GM18505 (cell line): ENCODE data around the gene FAM210A.
A peak's percentile ranks its signal among the peaks of the same experiment; 100 is the strongest.

Experiments used
- ATAC-seq: cut with Tn5 transposase; IDR thresholded peaks from one replicate; pipeline ENCODE4 v1.9.1; 2021; ENCODE audit not compliant: unreplicated experiment
- POLR2A ChIP-seq: IDR thresholded peaks from 4 replicates; pipeline ENCODE4 v1.6.1; 2011; ENCODE audit warnings: borderline replicate concordance; ENCODE audit not compliant: insufficient read depth, insufficient read length; ENCODE audit errors: extremely low read depth

FAM210A gene

DNA sequence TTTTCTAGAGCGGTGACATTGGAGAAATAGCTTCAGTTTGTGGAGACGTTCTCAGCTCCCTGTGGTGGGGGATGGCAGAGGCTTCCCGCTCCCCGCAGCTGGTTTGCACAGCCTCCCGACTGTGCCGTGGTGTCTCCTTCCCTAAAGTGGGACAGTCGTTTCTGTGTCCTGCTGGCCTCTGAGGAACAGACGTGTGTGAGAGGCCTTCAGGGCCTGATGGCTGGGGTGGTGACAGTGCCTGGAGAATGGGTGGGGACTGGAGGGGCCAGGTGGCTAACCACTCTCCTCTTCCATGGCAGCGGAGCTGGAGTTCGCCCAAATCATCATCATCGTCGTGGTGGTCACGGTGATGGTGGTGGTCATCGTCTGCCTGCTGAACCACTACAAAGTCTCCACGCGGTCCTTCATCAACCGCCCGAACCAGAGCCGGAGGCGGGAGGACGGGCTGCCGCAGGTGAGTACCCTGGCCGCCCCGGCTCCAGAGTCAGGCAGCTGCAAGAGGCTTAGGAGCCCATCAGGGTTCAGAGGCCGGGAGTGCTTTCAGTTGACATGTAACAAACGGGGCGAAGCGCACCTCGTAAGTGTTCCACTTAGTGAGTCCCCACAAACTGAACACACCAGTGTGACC is 105.4 kb downstream of the FAM210A start:
- no peak for TF ChIP-seq POLR2A
- ATAC-seq, result no peak

DNA sequence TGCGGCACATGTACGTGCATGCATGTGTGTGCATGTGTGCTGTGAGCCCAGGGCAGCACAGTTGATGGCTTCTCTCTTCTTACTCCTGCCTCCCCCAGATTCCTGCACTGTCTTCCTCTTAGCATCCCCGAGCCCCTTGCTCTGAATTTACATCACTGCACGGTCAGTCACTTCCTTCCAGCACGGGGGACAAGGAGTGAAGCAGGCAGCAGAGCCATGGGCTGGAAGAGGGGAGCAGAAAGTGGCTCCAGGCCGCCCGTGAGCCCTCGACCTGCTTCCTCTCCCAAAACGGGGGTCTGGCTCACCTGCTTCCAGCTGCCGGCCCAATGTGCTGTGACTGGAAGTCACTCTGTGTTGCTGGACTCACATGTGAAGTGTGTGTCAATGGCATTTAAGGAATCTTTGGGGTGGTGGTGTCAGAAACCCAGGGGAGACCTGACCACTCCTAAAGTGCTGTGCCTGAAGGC is 106.1 kb downstream of the FAM210A start:
- ATAC-seq, result no peak
- no peak for TF ChIP-seq POLR2A

DNA sequence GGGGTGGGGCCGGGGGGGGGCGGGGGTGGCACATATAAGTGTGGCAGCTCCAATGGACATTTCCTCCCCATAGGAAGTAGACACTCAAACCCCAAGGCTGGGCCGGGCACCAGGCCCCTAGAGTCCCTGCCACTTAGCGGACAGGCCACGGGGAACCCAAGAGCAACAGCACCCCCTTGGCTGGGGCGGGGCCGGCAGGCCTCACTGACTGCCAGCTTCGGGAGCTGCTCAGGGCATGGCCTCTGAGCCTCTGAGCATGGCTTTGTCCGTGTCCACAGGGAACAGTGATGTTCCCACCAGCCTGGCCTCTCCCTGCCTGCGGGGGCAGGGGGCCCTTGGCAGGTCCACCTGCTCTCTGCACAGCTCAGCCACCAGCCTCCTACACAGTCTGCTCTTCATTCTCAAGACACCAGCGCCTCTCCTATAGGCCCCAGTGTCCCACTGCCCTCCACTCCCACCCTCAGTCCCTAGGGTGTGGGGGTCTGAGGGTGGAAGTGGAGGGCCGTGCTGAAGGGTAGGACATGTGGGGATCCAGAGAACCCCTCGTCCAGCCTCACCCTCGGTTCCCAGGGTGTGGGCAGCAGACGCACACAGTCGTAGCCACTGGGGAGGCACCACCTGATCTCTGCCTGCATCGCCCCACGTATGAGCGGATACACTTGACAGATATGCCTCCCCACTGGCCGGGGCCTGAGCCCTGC is 106.7 kb downstream of the FAM210A start:
- TF ChIP-seq POLR2A, result no peak
- no peak for ATAC-seq

DNA sequence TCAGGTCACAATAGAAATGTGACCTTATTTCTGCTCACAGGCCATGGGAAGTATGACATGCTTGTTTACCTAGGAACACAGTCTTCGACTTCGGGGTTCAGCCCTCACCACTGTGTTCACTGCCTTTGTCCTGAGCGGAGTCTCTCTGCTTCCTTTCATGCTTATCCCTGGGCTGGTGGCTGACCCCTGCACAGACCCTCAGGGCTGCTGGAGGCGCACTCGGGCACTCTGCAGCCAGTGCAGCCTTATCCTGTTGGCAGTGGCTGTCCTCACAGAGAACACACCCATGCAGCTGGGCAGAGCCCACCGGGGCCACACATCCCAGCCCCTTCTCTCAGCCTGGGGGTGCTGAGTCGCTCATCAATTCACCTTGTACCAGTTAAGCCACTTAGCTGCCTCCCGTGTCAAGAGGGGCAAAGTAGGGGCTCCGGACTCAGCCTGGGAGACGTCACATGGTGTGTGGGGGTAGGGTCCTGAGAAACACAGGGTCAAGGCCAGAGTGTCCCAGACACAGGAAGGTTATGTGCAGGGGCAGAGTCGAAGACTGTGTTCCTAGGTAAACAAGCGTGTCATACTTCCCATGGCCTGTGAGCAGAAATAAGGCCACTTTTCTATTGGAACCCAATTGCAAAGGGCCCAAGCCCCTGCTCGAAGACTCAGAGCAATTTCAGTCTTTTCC is 107.5 kb downstream of the FAM210A start:
- no peak for TF ChIP-seq POLR2A
- no peak for ATAC-seq

DNA sequence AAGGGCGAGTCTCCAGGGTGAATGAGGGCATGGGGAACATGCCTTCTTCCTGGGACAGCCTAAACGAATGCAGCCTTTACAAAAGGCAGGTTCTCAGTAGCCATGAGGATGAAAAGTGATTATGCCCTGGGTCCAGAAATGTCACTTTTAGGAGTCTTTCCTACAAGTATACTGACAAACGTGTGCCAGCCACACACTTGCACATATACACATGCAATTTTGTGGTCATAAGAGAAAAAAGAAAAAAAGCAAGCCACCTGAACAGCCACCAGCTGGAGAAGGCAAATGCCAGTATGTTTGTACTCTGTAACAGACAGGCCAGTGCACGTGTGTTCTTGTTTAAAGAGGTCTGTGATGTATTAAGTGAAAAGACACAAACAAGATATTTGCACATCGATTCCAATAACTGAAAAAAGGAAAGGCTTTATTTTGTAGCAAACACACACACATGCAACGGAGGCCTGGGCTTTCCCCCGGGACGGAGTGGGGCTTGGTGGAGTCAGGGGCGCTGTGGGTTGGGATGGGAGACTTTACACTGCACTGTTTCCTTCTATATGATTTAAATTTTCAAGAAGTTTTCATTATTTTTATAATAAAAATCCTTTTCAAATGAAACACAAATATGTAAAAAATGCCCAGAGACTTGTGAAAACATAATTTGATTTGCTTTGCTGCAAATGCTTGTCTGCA is 108.4 kb downstream of the FAM210A start:
- ATAC-seq, result no peak
- TF ChIP-seq POLR2A, result no peak

DNA sequence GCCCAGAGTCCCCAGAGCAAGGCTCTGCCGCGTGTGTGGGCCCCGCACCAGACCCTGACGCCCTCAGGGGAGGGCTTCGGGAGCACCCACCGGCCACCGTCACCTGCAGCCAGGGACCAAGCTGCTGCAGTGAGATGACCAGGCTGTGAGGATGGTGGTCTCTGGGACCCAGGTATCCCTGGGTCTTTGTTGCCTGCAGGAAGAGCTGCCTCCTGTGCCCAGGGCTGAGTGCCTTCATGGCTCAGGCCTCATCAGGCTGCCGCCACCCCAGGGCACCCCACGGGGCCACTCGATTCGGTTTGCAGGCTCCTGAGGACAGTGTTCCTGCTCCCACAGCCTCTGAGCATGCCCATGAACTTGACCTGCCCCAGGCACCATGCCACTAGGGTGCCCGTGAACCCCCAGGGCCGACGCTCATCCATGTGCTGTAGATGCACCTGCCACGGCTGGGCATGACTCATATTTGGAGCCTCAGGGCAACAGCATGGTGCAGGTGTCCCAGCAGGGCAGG is 109.8 kb downstream of the FAM210A start:
- no peak for ATAC-seq
- TF ChIP-seq POLR2A, result no peak

DNA sequence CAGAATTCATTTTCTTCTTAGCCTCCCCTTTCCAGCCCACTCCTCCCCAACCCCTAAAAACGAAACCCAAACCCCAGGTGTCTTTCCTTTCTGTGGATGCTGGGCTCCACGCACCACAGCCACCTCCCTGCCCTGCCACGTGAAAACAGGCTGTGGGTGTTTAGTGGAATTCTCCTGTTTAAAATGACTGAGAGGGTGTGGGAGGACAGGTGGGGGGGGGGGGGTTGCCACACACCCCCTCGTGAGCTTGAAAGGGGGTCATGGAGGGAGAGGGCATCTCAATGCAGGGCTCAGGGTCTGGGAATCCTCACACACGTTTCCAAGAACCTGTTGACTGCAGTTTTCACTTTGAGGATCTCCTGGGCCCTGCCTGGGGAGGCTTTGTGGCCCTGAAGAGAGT is 110.3 kb downstream of the FAM210A start:
- ATAC-seq, result no peak
- TF ChIP-seq POLR2A, result no peak

DNA sequence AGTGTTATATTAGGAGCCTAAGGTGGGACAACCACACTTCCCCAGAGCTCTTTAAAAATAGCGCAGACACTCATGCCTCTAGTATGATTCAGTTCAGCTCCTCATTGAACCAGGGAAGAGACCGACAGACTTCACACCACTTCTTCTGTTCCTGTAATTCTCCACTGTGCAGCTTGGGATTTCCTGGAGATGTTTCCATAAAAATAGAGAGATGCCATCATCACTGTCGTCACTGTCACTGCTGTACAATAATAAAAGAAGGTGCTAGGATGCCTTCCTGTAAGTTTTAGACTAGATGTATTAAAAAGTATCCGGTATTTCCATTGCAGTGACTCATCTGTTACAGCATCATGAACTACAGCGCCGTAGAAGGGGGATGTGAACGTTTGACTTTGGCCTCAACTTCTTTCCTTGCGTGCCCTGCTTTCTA is 110.9 kb downstream of the FAM210A start:
- ATAC-seq, result no peak
- no peak for TF ChIP-seq POLR2A

DNA sequence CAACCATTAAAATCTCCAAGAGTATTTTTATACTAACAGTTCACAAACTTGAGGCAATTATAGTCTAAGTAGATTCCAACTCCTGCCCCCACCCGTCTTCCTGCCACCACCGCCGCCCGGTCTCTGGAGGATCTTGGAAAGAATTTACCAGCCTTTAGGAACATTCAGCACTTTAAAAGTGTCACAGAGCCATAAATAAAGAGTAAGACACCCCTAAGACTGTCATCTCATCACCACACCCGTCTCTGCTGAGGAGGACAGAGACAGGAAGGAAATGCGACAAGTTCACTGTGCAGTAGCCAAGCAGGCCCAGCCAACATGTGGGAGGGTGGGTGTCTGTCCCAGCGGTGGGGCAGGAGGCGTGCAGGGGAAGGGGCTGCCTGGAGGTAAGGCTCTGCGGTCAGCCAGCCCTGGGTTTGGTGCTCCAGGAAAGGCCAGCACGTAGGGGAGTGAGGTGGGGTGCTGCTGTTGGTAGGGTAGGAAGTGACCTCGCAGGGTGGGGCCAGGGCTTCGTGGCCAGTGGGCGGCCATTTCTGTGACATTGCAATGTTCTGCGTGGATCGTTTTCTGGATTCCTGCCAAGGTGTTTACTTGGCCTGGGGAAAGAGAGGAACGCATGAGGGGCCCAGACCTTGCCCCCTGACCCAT is 111.6 kb downstream of the FAM210A start:
- peak; percentile 59 for TF ChIP-seq POLR2A
- ATAC-seq, result no peak

DNA sequence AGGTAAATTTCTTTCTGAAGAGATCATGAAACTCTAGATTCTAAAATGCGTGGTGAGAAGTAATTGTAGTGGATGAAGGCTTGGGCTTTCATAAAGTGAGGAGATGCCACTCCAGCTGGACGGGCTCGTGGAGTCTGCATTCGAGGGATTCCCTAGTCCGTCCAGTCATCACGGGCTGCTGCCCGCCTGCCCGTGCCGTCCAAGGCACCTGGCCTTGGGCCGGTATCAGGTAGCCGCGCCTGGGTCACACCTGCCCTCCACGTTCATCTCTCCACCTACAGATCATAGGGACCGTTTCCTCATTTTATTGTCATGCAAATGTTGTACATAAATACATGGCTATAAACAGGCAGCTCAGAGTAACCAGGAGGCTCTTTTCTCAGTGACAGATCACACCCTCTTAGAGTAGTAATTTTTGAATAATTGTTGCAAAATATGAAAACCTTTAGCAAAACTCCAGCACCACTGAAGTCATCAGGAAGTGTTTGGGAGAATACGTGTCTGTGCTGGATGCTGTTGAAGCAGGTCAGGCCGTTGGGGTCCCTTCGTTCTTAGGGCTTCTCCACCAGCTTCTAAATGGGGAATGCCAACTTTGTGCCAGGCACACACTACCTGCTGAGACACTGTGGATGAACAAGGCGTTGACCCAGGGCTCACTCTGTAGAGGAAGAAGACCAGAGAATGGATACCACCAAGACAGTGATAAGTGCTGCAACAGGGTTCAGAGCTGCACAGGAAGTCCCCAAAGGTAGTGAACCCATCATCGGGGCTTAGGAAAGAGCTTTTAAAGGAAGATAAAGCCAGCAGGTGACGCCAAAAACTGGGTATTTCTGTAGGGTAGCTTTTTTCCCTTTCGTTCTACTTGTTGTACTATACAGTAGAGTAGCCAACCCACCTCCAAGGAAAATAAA is 112.5 kb downstream of the FAM210A start:
- no peak for ATAC-seq
- TF ChIP-seq POLR2A, result no peak
